Measurements from ENCODE around the gene EML4.

The EML4 gene

GRCh38 chr2:42197792-42198191 lies 28.6 kb downstream of the EML4 start:
- no peak for DNase-seq

GRCh38 chr2:42198466-42198865 lies 29.3 kb downstream of the EML4 start:
- DNase-seq, result no peak

GRCh38 chr2:42199002-42199401 lies 29.8 kb downstream of the EML4 start:
- no peak for DNase-seq

- DNase-seq, result no peak
Measured at GRCh38 chr2:42199626-42200025, 30.5 kb downstream of the EML4 start.

- DNase-seq, result no peak
Measured at GRCh38 chr2:42200926-42201855, 32.0 kb downstream of the EML4 start.

GRCh38 chr2:42202634-42203008 lies 33.5 kb downstream of the EML4 start:
- DNase-seq, result no peak

GRCh38 chr2:42203792-42204191 lies 34.6 kb downstream of the EML4 start:
- no peak for DNase-seq

GRCh38 chr2:42205337-42205736 lies 36.2 kb downstream of the EML4 start:
- no peak for DNase-seq

GRCh38 chr2:42207826-42208225 lies 38.7 kb downstream of the EML4 start:
- DNase-seq, result no peak

GRCh38 chr2:42210203-42210602 lies 41.0 kb downstream of the EML4 start:
- no peak for DNase-seq

- DNase-seq, result no peak
Measured at GRCh38 chr2:42211291-42211690, 42.1 kb downstream of the EML4 start.

- no peak for DNase-seq
Measured at GRCh38 chr2:42214669-42215068, 45.5 kb downstream of the EML4 start.

GRCh38 chr2:42216694-42217093 lies 47.5 kb downstream of the EML4 start:
- no peak for DNase-seq

GRCh38 chr2:42217307-42217706 lies 48.2 kb downstream of the EML4 start:
- DNase-seq, result no peak

- DNase-seq, result no peak
Measured at GRCh38 chr2:42217914-42218313, 48.8 kb downstream of the EML4 start.

- DNase-seq, result no peak
Measured at GRCh38 chr2:42218712-42219111, 49.6 kb downstream of the EML4 start.

- no peak for DNase-seq
Measured at GRCh38 chr2:42219160-42219559, 50.0 kb downstream of the EML4 start.

GRCh38 chr2:42220566-42220965 lies 51.4 kb downstream of the EML4 start:
- no peak for DNase-seq

- no peak for DNase-seq
Measured at GRCh38 chr2:42223067-42223854, 54.1 kb downstream of the EML4 start.

- DNase-seq, result no peak
Measured at GRCh38 chr2:42223855-42224268, 54.7 kb downstream of the EML4 start.

- DNase-seq, result no peak
Measured at GRCh38 chr2:42224422-42225067, 55.4 kb downstream of the EML4 start.

GRCh38 chr2:42225573-42225972 lies 56.4 kb downstream of the EML4 start:
- DNase-seq, result no peak

GRCh38 chr2:42227491-42227890 lies 58.3 kb downstream of the EML4 start:
- no peak for DNase-seq

- no peak for DNase-seq
Measured at GRCh38 chr2:42228101-42228500, 58.9 kb downstream of the EML4 start.

Measured in eye (tissue), 1 donor.